OCI-LY7 (cell line): ENCODE results near the gene OVCA2. TPM values are rescaled to one million over a fixed set of nuclear protein-coding genes. Genes with fewer than 3 reads are reported as not detected.

Experiments
- BruUV-seq: library from RNA; stranded (reverse); fragments of 400-500 nt; replicated peaks from 2 replicates; lab custom pipeline; 2021; lab: Mats Ljungman, UMichigan
- CTCF ChIA-PET: fragments of 300-600 bp; sonication (Branson Sonifier 250); formaldehyde crosslinking; loops from one replicate; lab custom pipeline; 2022; ENCODE audit warnings: antibody characterized with exemption; ENCODE audit not compliant: unreplicated experiment; lab: Charles Lee
- POLR2A ChIA-PET: fragments of 300-600 bp; sonication (Branson Sonifier 250); formaldehyde crosslinking; loops from one replicate; lab custom pipeline; 2022; ENCODE audit warnings: antibody characterized with exemption; lab: Charles Lee
- DNase-seq: peaks from one replicate; pipeline ENCODE4 v3.0.0-alpha.2; 2015; ENCODE audit warnings: low spot score
- H2AFZ ChIP-seq: fragments of 200-600 bp; sonication (generic), shearing (Covaris generic); 2 replicates; pipeline ENCODE4 v1.6.1; 2014; ENCODE audit warnings: mild to moderate bottlenecking, antibody characterized with exemption, low read length, moderate library complexity
- H3K27ac ChIP-seq: fragments of 200-600 bp; sonication (generic); 2 replicates; pipeline ENCODE4 v1.5.1; 2014; ENCODE audit warnings: mixed run types, low read depth, mild to moderate bottlenecking, moderate library complexity, low read length, inconsistent platforms; ENCODE audit not compliant: poor library complexity, severe bottlenecking
- H3K36me3 ChIP-seq: fragments of 200-600 bp; sonication (generic); 2 replicates; pipeline ENCODE4 v1.6.1; 2014; ENCODE audit warnings: mild to moderate bottlenecking, antibody characterized with exemption, low read length, moderate library complexity, mixed read lengths; ENCODE audit not compliant: insufficient read depth
- H3K4me1 ChIP-seq: fragments of 200-600 bp; sonication (generic); 2 replicates; pipeline ENCODE4 v1.5.1; 2014; ENCODE audit warnings: mild to moderate bottlenecking, low read length; ENCODE audit not compliant: insufficient read depth, poor library complexity, severe bottlenecking
- H3K4me2 ChIP-seq: fragments of 200-600 bp; sonication (generic); 2 replicates; pipeline ENCODE4 v1.6.1; 2014; ENCODE audit warnings: mild to moderate bottlenecking, low read length
- H3K4me3 ChIP-seq: fragments of 200-600 bp; sonication (generic); 2 replicates; pipeline ENCODE4 v1.5.1; 2014; ENCODE audit warnings: mild to moderate bottlenecking, low read depth, low read length; ENCODE audit not compliant: poor library complexity, severe bottlenecking
- H3K79me2 ChIP-seq: fragments of 200-600 bp; sonication (generic); 2 replicates; pipeline ENCODE4 v1.6.1; 2016; ENCODE audit warnings: low read depth, mild to moderate bottlenecking, low read length, moderate library complexity, mixed read lengths; ENCODE audit not compliant: insufficient read depth
- H3K9me2 ChIP-seq: fragments of 200-600 bp; sonication (generic); 2 replicates; pipeline ENCODE4 v1.6.1; 2016; ENCODE audit warnings: mild to moderate bottlenecking, low read length, mixed read lengths; ENCODE audit not compliant: insufficient read depth
- H3K9me3 ChIP-seq: fragments of 200-600 bp; sonication (generic); 2 replicates; pipeline ENCODE4 v1.6.1; 2014; ENCODE audit warnings: mild to moderate bottlenecking, mixed run types, low read length, mixed read lengths
- H4K20me1 ChIP-seq: fragments of 200-600 bp; sonication (generic); 2 replicates; pipeline ENCODE4 v1.6.1; 2014; ENCODE audit warnings: mild to moderate bottlenecking, antibody characterized with exemption, low read length, moderate library complexity, mixed read lengths; ENCODE audit not compliant: insufficient read depth
- EZH2phosphoT487 ChIP-seq: fragments of 200-600 bp; sonication (generic); IDR thresholded peaks from 2 replicates; pipeline ENCODE4 v1.6.1; 2018; ENCODE audit warnings: low read depth, borderline replicate concordance, mild to moderate bottlenecking, mixed run types, antibody characterized with exemption, low read length, moderate library complexity, mixed read lengths
- intact Hi-C: fragments of 100-400 bp; cut with micrococcal nuclease; formaldehyde crosslinking; loops from one replicate; pipeline ENCODE4 v1.10.0; 2022; ENCODE audit not compliant: unreplicated experiment
- total RNA-seq, 2 experiments: library from RNA; depleted of rRNA in 1 of 2; stranded (reverse); fragments of >200 nt in 1 of 2; shearing (Covaris generic) in 1 of 2; gene quantifications; 2 replicates each; pipeline ENCODE4 v1.2.3, GENCODE V29; 2014 to 2022
- TF ChIP-seq, protein P1 (sequence below): fragments of 200-600 bp; sonication (generic); conservative IDR thresholded peaks from 2 replicates; pipeline ENCODE4 v1.5.1; 2014; ENCODE audit warnings: mild to moderate bottlenecking, antibody characterized with exemption, low read length, moderate library complexity, mixed read lengths

The OVCA2 gene
- total RNA-seq, 2 experiments from 2014 or later: 21.9 to 24.0 TPM

DNA sequence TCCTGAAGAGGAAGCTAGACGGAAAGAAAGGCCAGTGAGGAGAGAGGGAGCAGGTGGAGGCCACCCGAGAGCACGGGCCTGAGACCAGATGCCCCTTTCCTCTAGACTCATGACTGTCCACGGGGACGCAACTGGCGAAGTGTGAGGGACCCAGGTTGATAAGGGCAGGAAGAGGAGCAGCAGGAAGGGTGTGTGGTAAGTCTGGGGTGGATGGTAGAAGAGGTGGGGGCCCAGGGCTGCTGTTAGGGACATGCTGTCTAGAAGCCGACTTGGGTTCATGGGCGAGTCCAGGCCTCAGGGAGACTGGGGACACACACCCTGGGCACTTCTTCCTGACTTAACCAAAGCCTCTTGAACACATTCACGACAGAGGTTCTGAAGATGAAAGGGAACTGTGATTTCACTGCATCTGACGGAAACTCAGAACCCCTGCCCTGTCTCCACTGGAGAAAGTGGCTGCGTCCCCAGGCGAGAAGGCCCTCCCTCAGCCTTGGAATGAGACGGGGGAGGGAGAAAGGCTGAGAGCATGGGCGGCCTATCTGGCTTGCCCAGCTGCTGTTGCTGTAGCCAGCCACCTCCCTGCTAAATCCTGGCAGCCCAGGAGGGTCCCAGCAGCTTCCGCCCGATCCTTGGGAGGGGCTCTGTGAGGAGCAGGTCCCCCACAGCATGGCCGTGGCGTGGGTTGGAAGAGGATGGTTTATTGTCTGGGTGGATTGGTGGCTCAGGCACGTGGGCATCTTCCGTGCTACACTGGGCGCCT is 19.0 kb downstream of the OVCA2 start:
- Histone ChIP-seq H3K27ac (no peak overlapping the region), H3K9me3 (no peaks in the 10 kb centered on the region), H2AFZ (no peak overlapping the region), H3K4me1 (peaks cover 30% of the 10 kb centered on the region), H3K9me2 (no peaks in the 10 kb centered on the region), H3K4me2 (no peak overlapping the region), H4K20me1 (no peaks in the 10 kb centered on the region), H3K36me3 (no peaks in the 10 kb centered on the region), H3K4me3 (no peak overlapping the region), H3K79me2 (no peaks in the 10 kb centered on the region)
- ChIA-PET POLR2A (no interaction called here), CTCF (no interaction called here)
- BruUV-seq: no TSS peak
- TF ChIP-seq EZH2phosphoT487: no peak
- TF ChIP-seq, protein P1, sequence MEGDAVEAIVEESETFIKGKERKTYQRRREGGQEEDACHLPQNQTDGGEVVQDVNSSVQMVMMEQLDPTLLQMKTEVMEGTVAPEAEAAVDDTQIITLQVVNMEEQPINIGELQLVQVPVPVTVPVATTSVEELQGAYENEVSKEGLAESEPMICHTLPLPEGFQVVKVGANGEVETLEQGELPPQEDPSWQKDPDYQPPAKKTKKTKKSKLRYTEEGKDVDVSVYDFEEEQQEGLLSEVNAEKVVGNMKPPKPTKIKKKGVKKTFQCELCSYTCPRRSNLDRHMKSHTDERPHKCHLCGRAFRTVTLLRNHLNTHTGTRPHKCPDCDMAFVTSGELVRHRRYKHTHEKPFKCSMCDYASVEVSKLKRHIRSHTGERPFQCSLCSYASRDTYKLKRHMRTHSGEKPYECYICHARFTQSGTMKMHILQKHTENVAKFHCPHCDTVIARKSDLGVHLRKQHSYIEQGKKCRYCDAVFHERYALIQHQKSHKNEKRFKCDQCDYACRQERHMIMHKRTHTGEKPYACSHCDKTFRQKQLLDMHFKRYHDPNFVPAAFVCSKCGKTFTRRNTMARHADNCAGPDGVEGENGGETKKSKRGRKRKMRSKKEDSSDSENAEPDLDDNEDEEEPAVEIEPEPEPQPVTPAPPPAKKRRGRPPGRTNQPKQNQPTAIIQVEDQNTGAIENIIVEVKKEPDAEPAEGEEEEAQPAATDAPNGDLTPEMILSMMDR: no peak
- intact Hi-C loops: no loop called here
- no peak for DNase-seq

- TF ChIP-seq EZH2phosphoT487: no peak
- TF ChIP-seq, protein P1: no peak
- no peaks in the 10 kb centered on the region for H3K9me3 ChIP-seq
- H4K20me1 ChIP-seq: no peaks in the 10 kb centered on the region
- no peak overlapping the region for H3K4me2 ChIP-seq
- POLR2A ChIA-PET: no interaction called here
- no peak overlapping the region for H3K27ac ChIP-seq
- no peak for DNase-seq
- H3K36me3 ChIP-seq: no peaks in the 10 kb centered on the region
- CTCF ChIA-PET: no interaction called here
- no peak overlapping the region for H2AFZ ChIP-seq
- no peaks in the 10 kb centered on the region for H3K9me2 ChIP-seq
- intact Hi-C loops: no loop called here
- H3K4me1 ChIP-seq: peaks cover 26% of the 10 kb centered on the region
- no peaks in the 10 kb centered on the region for H3K79me2 ChIP-seq
- BruUV-seq: no TSS peak
- H3K4me3 ChIP-seq: no peak overlapping the region
These were observed 19.7 kb downstream of the OVCA2 start for GRCh38 chr17:2061441-2061958.

DNA sequence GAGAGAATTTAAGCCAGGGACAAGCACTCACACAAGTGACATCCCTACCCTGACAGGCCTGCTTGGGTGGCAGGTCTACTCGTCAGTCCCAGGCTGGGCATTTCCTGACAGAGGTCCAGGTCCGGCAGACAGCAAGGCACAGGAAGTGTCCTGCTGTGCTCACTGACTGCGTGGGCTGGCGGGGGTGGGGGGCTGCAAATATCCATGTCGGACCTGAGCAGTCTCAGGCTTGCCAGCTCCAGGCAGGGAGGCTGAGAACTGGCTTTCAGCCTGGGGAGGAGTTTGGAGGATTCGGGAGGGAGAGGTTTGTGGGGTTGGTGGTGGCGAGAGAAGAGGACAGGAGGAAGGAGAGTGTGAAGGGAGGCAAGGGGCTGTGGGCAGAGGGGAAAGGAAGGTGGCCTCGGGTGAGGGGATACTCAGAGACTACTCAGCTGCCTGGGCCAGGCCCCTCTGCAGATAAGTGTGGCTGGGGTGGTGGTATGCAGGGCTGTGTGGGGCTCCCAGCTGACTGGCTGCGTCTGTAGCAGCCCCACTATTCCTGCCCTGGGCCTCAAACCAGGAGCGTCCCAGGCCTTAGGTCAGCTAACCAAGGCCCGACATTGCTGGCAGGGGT is 20.9 kb downstream of the OVCA2 start:
- Histone ChIP-seq H3K4me3 (no peak overlapping the region), H3K79me2 (no peaks in the 10 kb centered on the region), H3K4me2 (no peak overlapping the region), H4K20me1 (no peaks in the 10 kb centered on the region), H3K4me1 (peaks cover 26% of the 10 kb centered on the region), H3K9me2 (no peaks in the 10 kb centered on the region), H3K36me3 (no peaks in the 10 kb centered on the region), H3K27ac (no peak overlapping the region), H3K9me3 (no peaks in the 10 kb centered on the region), H2AFZ (no peak overlapping the region)
- no peak for TF ChIP-seq EZH2phosphoT487
- TF ChIP-seq, protein P1: no peak
- no peak for DNase-seq
- intact Hi-C loops: no loop called here
- CTCF ChIA-PET: no interaction called here
- POLR2A ChIA-PET: no interaction called here
- BruUV-seq: no TSS peak
